Natural killer cell (primary cell): ENCODE results near the gene LY6G5B. TPM values are rescaled to one million over a fixed set of nuclear protein-coding genes. Genes with fewer than 3 reads are reported as not detected.

Experiments
- ATAC-seq, 3 donors: fragments of 150-1000 bp in 2 of 3; fragments of 200-7000 bp in 1 of 3; cut with Tn5 transposase; 1 replicate in 1 of 3; 2 replicates in 2 of 3; pipeline ENCODE4 v1.10.0; 2021; ENCODE audit warnings: mild to moderate bottlenecking in 2 of 3, moderate library complexity in 2 of 3
- DNase-seq, 2 donors: peaks; one replicate each; pipeline versions ENCODE4 v3.0.0 to v3.0.0-alpha.2; 2013 to 2021; ENCODE audit warnings: mixed read lengths in 1 of 2
- H3K27ac ChIP-seq: one replicate; pipeline ENCODE4 v1.5.1; 2013; ENCODE audit warnings: mild to moderate bottlenecking, low read length
- H3K27me3 ChIP-seq: one replicate; pipeline ENCODE4 v1.6.1; 2013; ENCODE audit warnings: low read length; ENCODE audit not compliant: control insufficient read depth, insufficient read depth
- H3K36me3 ChIP-seq: one replicate; pipeline ENCODE4 v1.6.1; 2013; ENCODE audit warnings: low read length; ENCODE audit not compliant: control insufficient read depth, insufficient read depth
- H3K4me1 ChIP-seq: one replicate; pipeline ENCODE4 v1.6.1; 2013; ENCODE audit warnings: low read length; ENCODE audit not compliant: control insufficient read depth, insufficient read depth
- H3K4me3 ChIP-seq: one replicate; pipeline ENCODE4 v1.5.1; 2013; ENCODE audit warnings: low read length
- H3K9me3 ChIP-seq: one replicate; pipeline ENCODE4 v1.6.1; 2013; ENCODE audit warnings: low read length; ENCODE audit not compliant: control insufficient read depth, insufficient read depth
- H3K27ac Mint-ChIP-seq, 2 donors: one replicate each; pipeline ENCODE4 v1.8.0; 2022; ENCODE audit warnings: mild to moderate bottlenecking in 2 of 2, mixed read lengths in 2 of 2, moderate library complexity in 1 of 2
- H3K27me3 Mint-ChIP-seq, 2 donors: one replicate each; pipeline ENCODE4 v1.8.0; 2022; ENCODE audit warnings: low read depth in 2 of 2, mixed read lengths in 2 of 2
- H3K36me3 Mint-ChIP-seq: one replicate; pipeline ENCODE4 v1.8.0; 2022; ENCODE audit warnings: mixed read lengths
- H3K4me1 Mint-ChIP-seq, 2 donors: one replicate each; pipeline ENCODE4 v1.8.0; 2022; ENCODE audit warnings: mixed read lengths in 2 of 2
- H3K4me3 Mint-ChIP-seq: one replicate; pipeline ENCODE4 v1.8.0; 2022; ENCODE audit warnings: mild to moderate bottlenecking, moderate library complexity, mixed read lengths
- H3K9me3 Mint-ChIP-seq, 2 donors: one replicate each; pipeline ENCODE4 v1.8.0; 2022; ENCODE audit warnings: mixed read lengths in 2 of 2
- WGBS: methylation state at CpG from one replicate; pipeline ENCODE4 v1.1.7; 2013; ENCODE audit warnings: missing lambda C conversion rate; ENCODE audit not compliant: insufficient coverage; 5-methylcytosine and 5-hydroxymethylcytosine counted together
- intact Hi-C: fragments of 100-400 bp; cut with micrococcal nuclease; formaldehyde crosslinking; loops from one replicate; pipeline ENCODE4 v1.14.2; 2022
- total RNA-seq, 4 donors: library from RNA; stranded (reverse); fragments of 120-200 nt in 1 of 4; gene quantifications; one replicate each; pipeline versions ENCODE4 v1.2.3 to v1.2.4, GENCODE V29; 2013 to 2022
- TF ChIP-seq, protein P1 (sequence below): fragments of 200-600 bp; IDR thresholded peaks from one replicate; pipeline ENCODE4 v1.8.0; 2022; ENCODE audit warnings: antibody characterized with exemption

The LY6G5B gene
- total RNA-seq, 3 donors from 2014 or later (not counting 1 experiment from before 2014, with no cell fraction given): 39.9 to 50.0 (median 46.0) TPM

DNA sequence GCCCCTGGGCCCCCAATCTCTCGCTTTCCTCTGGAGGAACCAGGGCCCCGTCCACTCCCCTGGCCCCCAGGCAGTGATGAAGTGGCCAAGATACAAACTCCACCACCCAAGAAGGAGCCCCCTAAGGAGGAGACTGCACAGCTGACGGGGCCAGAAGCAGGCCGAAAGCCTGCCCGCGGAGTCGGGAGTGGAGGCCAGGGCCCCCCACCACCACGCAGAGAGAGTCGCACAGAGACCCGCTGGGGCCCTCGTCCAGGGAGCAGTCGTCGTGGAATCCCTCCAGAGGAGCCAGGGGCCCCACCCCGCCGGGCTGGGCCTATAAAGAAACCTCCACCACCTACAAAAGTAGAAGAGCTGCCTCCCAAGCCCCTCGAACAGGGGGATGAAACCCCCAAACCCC, 38.6 kb upstream of the LY6G5B start:
- no peak for ATAC-seq
- Histone ChIP-seq H3K4me1 (no peaks in the 10 kb centered on the region), H3K4me3 (no peak overlapping the region), H3K9me3 (no peaks in the 10 kb centered on the region), H3K27me3 (no peaks in the 10 kb centered on the region), H3K27ac (no peak overlapping the region), H3K36me3 (peaks cover 94% of the 10 kb centered on the region)
- H3K27ac Mint-ChIP-seq: peak overlapping the region; percentile 26 to 54
- peaks cover 6 to 29% of the 10 kb centered on the region in 2 donors for H3K4me1 Mint-ChIP-seq
- no peak for DNase-seq
- H3K36me3 Mint-ChIP-seq: peaks cover 18% of the 10 kb centered on the region
- intact Hi-C loops: no loop called here
- no peaks in the 10 kb centered on the region for H3K9me3 Mint-ChIP-seq
- H3K4me3 Mint-ChIP-seq: no peak overlapping the region
- no peaks in the 10 kb centered on the region for H3K27me3 Mint-ChIP-seq
- 95% methylated on average over 16 of the region's 16 CpGs for WGBS
- TF ChIP-seq, protein P1, sequence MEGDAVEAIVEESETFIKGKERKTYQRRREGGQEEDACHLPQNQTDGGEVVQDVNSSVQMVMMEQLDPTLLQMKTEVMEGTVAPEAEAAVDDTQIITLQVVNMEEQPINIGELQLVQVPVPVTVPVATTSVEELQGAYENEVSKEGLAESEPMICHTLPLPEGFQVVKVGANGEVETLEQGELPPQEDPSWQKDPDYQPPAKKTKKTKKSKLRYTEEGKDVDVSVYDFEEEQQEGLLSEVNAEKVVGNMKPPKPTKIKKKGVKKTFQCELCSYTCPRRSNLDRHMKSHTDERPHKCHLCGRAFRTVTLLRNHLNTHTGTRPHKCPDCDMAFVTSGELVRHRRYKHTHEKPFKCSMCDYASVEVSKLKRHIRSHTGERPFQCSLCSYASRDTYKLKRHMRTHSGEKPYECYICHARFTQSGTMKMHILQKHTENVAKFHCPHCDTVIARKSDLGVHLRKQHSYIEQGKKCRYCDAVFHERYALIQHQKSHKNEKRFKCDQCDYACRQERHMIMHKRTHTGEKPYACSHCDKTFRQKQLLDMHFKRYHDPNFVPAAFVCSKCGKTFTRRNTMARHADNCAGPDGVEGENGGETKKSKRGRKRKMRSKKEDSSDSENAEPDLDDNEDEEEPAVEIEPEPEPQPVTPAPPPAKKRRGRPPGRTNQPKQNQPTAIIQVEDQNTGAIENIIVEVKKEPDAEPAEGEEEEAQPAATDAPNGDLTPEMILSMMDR: no peak

DNA sequence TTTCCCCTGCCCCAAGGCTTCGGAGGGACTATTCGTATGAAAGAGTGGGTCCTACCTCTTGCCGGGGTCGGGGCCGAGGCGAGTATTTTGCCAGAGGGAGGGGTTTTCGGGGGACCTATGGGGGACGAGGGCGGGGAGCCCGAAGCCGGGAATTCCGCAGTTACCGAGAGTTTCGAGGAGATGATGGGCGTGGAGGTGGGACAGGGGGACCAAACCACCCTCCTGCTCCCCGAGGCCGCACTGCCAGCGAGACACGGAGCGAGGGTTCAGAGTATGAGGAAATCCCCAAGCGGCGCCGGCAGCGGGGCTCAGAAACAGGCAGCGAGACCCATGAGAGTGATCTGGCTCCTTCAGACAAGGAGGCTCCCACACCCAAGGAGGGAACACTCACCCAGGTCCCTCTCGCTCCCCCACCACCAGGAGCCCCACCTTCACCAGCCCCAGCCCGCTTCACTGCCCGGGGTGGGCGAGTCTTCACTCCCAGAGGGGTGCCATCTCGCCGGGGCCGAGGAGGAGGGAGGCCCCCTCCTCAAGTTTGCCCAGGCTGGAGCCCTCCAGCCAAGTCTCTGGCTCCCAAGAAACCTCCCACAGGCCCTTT, 38.0 kb upstream of the LY6G5B start:
- Histone ChIP-seq H3K36me3 (peaks cover 94% of the 10 kb centered on the region), H3K4me1 (no peaks in the 10 kb centered on the region), H3K4me3 (no peak overlapping the region), H3K9me3 (no peaks in the 10 kb centered on the region), H3K27me3 (no peaks in the 10 kb centered on the region), H3K27ac (no peak overlapping the region)
- no peak for DNase-seq
- Mint-ChIP-seq H3K36me3 (peaks cover 13% of the 10 kb centered on the region), H3K27me3 (no peaks in the 10 kb centered on the region), H3K9me3 (no peaks in the 10 kb centered on the region), H3K4me3 (no peak overlapping the region), H3K27ac (peak overlapping the region; percentile 26 to 76), H3K4me1 (peaks cover 6 to 25% of the 10 kb centered on the region in 2 donors)
- intact Hi-C loops: no loop called here
- TF ChIP-seq, protein P1: no peak
- ATAC-seq: no peak
- WGBS: 96% methylated on average over 32 of the region's 32 CpGs

DNA sequence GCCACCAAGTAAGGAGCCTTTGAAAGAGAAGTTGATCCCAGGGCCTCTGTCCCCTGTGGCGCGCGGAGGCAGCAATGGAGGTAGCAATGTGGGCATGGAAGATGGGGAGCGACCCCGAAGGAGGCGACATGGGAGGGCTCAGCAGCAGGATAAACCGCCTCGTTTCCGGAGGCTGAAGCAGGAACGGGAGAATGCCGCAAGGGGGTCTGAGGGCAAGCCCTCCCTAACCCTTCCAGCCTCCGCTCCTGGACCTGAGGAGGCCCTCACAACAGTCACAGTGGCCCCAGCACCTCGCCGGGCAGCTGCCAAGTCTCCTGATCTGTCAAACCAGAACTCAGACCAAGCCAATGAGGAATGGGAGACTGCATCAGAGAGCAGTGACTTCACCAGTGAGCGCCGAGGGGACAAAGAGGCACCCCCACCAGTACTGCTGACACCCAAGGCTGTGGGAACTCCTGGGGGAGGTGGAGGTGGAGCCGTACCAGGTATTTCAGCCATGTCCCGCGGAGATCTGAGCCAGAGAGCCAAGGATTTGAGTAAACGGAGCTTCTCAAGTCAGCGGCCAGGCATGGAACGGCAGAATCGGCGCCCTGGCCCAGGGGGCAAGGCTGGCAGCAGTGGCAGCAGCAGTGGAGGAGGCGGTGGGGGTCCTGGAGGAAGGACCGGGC, 37.4 kb upstream of the LY6G5B start:
- H3K27ac Mint-ChIP-seq: peak overlapping the region; percentile 21 to 76
- no peaks in the 10 kb centered on the region for H3K27me3 ChIP-seq
- H3K27me3 Mint-ChIP-seq: no peaks in the 10 kb centered on the region
- H3K4me1 ChIP-seq: no peaks in the 10 kb centered on the region
- no peak overlapping the region for H3K4me3 ChIP-seq
- H3K9me3 ChIP-seq: no peaks in the 10 kb centered on the region
- H3K4me1 Mint-ChIP-seq: peaks cover 4 to 24% of the 10 kb centered on the region in 2 donors
- 98% methylated on average over 26 of the region's 26 CpGs for WGBS
- H3K36me3 Mint-ChIP-seq: peaks cover 6% of the 10 kb centered on the region
- peaks cover 93% of the 10 kb centered on the region for H3K36me3 ChIP-seq
- H3K27ac ChIP-seq: no peak overlapping the region
- ATAC-seq: no peak
- no peaks in the 10 kb centered on the region for H3K9me3 Mint-ChIP-seq
- DNase-seq: no peak
- TF ChIP-seq, protein P1: no peak
- no peak overlapping the region for H3K4me3 Mint-ChIP-seq
- intact Hi-C loops: no loop called here
